Activated CD8-positive, alpha-beta memory T cell treated with anti-CD3 and anti-CD28 coated beads for 48 hours (primary cell): ENCODE measurements around the gene AK1.

ENCODE experiments used
- DNase-seq, 3 experiments: peaks; one replicate each; pipeline ENCODE4 v3.0.0-alpha.2; 2020; ENCODE audit warnings: low read depth in 2 of 3, low spot score in 2 of 3

The AK1 gene

DNA sequence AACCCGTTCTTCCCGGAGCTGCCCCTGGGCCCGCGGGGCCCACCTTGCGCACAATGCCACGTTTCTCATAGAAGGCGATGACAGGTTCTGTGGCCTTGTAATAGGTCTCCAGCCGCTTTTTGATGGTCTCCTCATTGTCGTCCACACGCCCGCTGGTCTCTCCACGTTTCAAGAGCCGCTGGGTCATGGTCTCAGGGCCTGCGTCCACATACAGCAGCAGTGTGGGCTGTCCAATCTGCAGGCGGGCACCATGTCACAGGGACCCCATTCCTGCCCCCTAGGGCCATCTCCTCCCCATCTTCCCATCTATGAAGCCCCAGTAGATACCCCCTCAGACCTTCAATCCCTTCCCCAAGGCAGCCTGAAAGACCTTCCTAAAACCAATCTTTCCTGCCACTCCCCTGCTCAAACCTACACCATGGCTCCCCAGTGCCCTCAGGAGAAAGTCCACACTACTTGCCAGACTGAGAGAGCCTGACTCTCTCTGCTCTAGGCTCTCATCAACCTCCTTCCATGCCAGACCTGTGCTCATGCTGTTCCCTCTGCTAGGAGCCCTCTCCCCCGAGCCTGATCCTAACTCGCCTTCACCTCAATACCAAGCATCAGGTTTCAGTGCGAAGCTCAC lies 9.1 kb downstream of the AK1 start:
- DNase-seq = no peak

DNA sequence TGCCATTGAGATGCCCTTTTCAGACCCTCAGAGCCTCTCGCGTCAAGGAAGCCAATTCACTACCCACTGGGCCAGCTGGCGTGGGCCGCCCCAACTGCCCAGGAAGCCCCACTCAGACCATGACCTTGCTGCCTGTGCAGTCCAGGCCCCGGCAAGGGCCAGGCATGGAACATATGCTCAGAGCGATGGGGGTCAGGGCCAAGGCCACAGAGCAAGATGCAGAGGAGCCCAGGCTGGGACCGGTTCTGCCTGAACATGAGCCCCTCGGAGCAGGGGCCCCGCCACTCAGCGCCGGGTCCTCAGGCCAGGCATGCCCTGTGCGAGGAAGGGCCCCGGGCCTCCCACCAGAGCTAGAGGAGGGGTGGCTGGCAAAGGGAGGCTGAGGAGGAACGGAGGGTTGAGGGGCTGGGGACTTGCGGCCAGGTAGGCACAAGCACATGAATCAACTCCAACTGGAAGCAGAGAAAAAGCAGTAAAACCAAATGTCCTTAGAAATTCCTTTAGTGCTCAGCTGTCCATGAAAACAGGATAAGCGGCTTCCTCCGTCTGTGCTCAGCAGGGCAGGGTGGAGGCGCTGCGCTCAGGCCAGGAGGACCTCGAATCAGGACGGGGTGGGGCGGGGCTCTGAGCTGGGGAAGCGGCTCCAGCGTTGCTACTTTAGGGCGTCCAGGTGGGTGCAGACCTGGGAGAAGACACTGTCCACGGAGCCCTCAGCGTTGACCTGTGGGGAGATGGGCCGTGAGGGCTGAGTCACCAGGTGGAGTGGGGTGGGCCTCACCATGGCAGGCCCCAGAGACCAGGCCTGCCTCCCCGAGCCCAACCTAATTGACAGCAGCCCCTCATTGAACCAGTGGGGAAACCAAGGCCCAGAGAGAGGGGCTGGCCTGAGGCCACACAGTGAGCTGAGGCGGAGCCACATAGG lies 9.9 kb downstream of the AK1 start:
- DNase-seq = no peak

DNA sequence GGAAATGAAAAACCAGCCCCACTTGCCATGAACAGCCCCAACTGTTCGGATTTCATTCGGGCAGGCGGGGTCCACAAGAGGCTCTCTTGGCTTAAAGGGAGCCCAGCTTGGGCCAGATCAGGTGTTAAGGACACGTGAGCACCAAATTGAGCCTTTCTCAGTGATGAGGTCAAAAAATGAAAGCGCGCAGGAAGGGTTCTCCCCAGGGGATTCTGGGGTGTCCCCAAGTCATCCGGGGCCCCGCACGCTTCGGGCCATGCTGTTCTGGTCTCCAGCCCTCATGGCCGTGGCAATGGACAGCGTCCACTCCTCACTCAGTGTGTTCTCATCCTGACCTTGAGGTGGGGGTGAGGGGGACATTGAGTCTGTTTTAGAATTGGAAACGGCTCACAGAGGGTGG lies 10.9 kb downstream of the AK1 start:
- DNase-seq = no peak

DNA sequence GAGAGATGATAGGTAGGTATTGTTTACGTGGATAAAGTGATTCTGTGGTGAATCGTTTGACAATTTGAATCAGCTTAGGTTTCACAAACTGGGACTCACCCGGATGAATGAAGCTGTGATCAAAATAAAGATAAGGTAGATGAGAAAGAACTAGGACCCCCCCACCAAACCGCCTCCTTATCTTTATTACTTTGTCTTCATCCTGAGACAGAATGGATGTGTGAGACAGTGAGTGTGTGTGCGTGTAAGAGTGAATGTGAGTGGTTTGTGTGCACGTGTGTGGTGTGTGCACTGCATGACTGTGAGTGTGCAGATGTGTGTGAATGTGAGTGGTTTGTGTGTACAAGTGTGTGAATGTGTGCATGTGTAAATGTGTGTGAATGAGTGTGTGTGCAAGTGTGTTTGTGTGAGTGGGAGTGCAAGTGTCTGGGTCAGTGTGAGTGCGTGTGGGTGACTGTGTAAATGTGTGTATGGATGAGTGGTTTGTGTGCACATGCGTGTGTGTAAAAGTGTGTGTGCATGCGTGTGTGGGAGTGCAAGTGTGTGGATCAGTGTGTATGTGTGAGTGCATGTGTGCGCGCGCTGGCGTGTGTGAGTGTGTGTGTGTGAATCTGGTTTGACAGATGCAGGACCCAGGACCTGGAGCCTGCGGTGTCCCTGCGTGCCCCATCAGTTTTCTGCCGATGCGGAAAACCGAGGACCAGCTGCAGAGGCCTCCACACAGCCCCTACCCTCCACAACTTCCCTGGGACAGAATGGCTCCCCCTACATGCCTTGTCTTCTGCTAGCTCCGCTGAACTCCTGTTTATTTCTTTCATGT lies 11.6 kb downstream of the AK1 start:
- no peak for DNase-seq

DNA sequence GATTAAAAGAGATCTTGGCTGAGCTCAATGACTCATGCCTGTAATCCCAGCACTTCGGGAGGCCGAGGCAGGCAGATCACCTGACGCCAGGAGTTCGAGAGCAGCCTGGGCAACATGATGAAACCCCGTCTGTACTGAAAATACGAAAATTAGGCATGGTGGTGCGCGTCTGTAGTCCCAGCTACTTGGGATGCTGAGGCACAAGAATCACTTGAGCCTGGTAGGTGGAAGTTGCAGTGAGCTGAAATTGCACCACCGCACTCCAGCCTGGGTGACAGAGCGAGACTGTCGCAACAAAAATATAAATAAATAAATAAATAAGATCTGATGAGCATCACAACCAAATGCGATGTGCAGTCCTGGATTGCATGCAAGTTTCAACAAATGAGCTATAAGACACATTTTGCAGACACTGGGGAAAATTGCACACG lies 14.3 kb downstream of the AK1 start:
- DNase-seq = no peak

DNA sequence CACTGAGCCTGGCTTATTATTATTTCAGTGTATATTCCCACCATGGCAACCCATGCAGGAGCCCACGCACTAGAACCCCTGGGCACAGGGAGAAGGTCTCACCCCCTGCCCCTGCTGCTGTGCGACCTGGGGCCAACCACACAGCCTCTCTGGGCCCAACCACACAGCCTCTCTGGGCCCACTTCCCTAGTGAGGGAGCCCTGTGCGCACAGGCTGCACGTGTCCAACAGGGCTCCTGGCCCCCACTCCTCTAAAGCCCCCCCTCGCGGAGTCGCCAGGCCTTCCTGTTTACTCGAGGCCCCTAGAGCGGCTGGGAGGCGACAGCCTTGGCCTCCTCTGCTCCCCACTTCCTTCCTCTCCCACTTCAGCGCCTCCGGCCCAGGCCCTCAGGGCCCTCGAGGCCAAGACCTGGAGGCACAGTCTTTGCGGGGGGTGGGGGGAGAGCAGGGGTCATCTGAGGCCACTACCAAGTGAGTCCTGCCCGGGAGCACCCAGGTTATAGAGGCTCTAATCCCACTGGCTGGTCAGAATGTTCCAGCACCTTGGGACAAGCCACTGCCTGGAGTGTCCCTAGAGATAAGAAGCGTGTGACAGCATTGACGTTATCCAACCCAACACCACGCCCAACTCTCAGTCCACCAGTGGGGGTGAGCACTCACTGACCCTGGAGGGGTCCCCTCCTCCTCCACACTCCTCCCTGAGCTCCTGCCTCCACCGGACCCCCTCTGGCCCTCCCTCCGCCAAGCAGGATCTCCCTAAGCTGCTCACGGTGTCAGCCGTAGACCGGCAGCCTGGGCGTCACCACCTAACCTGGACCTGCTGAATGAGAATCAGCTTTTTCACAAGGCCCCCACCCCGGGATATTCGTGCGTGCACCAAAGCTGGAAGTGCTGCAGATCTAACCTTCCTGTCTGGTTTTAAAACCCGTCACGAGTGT lies 15.1 kb downstream of the AK1 start:
- DNase-seq = no peak

DNA sequence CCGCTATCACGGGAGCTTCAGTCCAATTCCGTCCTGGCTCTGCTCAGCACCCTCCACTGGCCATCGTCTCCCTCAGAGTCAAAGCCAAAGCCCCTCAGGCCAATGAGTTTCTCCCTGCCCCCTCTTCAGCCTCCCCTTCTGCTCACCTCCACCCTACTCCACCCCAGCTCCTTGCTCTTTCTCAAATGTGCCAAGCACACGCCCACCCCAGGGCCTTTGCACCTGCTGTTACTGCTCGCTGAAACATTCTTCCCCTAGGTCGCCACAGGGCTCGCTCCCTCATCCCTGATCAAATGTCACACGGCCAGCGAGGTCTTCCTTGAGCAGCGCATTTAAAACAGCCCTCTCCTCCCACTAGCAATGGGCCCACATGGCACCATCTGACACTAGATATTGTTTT lies 16.7 kb downstream of the AK1 start:
- DNase-seq = no peak

DNA sequence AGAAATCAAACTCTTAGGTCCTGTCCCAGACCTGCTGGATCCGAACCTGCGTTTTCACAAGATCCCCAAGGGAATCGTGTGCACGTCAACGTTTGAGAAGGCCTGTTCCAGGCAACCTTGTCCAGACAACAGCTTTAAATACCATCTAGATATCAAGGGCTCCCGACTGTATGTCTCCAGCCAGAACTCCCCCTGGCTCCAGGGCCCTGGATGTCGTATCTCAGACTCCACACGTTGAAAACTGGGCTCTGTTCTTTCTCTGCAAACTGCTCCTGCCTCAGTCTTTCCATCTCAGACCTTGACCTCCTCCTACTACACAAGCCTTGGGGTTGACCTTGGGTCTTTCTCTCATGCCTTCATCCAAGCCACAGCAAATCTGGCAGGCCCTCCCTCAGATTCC lies 17.2 kb downstream of the AK1 start:
- no peak for DNase-seq

DNA sequence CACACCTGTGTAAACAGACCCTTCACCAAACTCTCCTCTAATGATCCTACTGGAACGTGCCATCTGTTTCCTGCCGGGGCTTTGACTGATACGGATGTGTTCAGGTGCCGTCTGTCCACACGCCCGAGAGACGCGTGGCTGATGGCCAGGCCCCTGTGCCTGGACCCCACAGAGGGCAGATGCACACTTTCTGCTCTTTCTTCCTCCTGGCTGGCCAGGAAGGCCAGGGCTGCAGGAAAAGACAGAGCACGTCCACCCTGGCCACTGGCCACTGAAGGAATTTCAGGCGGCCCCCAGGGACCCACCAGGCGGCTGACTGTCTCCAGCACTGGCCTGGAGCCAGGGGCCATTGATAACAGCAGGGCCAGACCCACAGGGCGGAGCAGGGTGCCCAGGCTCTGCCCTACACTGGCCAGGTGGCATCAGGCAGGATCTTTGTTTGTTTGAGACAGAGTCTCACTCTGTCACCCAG lies 19.4 kb downstream of the AK1 start:
- DNase-seq = no peak

DNA sequence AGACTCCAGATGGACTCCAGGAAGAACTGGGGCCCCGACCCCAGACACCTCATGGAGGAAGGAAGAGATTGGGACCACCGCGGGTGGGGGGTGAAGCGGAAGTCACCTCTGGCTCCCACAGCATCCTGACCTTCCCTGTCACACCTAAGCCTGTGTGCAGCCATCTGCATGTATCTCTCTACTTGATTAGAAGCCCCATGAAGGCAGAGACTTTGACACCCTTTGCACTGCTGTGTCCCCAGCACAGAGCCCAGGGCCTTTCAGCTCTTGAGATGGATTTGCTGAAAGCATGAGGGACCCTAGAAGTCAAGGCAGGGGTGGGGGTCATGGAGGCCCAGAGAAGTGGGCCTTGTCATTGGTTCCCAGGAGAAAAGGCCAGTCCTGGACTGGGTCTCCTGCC lies 20.2 kb downstream of the AK1 start:
- no peak for DNase-seq

DNA sequence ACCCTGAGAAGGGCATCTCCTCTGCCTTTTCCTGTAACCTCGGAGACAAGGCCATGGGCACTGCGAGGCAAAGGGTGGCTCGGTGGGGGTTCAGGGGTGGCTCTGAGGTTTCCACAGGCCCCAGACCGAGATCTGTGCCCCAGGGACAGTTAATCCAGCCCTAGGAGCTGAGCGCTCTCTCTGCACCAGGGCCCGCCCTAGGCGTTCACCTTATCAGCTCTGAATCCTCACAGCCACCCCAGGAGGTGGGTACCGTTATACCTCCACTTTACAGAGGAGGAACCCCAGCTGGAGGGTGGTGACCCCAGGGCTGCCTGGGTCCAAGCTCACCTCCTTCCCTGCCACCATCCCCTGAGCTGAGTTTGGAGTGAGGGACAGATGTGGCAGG lies 20.8 kb downstream of the AK1 start:
- no peak for DNase-seq

DNA sequence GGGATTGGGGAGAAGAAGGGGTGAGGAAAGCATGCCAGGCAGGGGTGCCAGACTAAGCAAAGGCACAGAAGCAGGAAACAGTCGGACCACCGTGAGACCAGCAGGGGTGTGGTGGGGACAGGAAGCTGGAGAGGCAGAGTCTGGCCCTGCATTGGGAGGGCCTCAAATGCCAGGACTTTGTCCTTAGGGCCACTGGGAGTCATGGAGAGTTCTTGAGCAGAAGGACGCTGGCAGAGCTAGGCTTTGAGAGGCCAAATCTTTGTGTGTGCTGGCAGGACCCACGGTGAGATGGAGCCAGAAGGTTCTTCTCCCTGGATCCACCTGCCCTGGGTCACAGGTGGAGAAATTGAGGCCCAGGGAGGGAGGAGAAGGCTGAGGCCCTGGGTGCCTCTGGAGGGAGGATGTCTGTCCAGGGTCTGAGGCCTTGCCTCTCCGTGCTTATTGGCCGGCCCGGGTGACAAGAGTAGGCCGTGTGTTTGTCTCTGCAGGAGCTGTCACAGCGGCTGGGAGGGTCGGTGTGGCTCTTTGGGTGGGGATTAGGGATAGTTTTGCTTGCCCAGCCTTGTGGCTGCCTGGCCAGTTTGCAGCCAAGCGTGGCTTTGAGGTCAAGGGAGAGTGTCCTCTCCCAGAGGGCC lies 21.3 kb downstream of the AK1 start:
- DNase-seq = no peak

DNA sequence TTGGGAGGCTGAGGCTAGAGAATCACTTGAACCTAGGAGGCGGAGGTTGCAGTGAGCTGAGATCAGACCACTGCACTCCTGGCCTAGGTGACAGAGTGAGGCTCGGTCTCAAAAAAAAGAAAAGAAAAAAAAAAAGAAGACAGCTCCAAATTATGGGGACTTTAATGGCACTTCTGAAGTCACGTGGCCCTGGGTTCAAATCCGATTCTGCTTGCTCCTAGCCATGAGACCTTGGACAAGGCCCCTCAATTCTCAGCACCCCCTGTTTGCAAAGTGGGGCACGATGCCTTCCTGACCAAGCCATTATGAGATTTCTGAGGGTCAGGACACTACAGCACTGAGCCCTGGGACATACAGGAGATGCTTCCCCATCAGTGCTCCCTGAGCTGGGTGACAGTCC lies 22.0 kb downstream of the AK1 start:
- DNase-seq = no peak

DNA sequence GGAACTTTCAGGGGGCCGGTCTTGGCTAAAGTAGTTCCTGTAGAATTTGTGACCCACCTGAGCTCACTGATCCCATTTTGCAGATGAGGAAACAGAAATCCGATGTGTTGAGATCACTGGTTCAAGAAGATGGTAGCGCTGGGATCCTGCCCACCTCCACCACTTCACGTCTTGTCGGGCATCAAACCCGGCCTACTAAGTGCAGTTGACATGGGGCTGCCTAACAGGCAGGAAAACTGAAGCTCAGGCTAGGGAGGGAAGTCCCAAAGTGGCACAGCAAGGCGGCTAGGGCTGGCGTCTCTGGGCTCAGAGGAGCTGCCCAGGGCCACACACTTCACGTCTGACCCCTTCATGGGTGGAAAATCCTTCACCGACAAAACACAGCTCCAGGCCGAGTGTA lies 22.5 kb downstream of the AK1 start:
- DNase-seq = no peak

DNA sequence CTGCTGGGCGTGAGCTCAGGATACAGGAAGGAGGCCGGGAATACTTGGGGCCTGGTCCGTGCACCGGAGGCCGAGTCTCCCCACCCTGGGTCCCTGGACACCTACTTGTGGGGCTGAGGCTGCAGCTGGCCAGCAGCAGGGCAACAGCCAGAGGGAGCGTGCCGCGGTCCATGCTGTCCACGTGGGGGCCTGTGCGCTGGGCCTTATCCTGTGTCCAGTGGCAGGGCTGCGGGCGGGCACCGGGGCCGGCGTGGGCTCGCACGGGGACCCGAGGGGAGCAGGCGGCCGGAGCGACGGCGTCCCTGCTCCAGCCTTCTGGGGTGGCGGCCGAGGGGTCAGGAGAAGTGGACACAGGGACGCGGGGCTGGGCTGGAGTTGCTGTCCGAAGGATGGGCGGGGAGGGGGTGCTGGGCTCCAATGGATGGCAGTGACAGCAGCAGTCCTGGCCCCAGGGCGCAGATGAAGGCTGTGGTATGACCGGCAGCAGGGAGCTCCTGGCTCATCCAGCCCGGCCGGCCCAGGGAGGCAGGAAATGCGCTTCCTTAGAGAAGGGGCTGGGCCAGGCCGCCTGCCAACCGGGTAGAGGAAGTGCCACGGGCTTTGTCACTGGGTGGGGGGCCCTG lies 23.2 kb downstream of the AK1 start, which contains the start of gene ENG:
TSS of gene ENG (minus strand) at position 475 of the 623 bp plus-strand sequence. CDS start at position 172, 303 bp downstream.
- no peak for DNase-seq

DNA sequence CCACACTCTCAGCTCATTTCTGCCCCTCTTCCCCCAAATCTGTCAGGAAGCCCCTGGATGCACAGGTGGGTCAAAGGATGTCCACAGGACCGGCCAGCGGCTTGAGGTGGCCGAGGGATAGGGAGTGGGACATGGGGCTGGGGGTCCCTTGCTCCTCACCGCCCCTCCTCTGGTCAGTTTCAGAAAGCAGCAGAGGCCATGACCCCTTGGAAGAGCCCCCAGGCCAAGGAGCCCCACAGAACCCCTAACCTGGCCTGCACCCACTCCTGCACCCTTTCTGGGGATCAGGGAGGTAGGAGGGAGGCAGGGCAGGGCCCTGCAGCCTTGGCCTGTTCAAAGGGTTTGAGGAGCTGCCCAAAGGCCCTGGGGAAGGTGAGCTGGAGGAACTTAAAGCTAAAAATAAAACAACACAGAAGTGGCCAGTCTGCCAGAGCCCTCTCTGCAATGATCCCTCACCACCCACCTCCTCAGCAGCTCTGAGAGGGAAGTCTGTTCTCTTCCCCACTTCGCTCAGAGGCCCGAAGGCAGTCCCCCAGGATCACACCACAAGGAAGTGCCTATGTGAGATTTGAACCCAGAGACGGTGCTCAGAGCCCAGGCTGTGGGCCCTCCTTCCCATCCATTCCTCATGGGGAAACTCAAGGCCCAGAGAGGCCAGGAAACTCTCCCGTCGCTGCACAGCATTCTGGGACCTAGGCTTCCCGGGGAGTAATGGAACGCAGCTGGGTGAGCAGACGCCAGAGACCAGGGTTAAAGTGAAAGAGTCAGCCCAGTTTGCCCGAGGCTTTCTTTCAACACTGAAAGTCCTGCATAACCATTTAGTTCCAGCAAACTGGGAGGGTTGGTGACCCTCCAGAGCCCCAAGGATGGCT lies 23.9 kb downstream of the AK1 start:
- DNase-seq = no peak

DNA sequence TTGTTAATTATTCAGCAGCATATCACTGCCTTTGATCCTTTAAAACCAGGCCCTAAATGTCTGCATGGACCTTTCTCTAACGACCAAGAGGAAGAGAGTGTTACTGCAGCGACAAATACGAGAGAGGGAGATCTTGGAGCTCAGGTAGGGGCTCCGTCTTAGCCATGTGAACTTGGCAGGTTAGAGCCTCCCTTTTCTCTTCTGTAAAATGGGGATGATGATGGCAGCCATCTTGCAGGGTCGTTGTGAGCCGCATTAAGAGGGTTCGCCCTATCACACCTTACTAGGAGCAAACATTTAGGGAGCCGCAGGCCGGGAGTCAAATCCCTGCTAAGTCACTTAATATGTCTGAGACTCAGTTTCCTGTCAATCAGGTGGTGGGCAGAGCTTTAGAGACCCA lies 24.6 kb downstream of the AK1 start:
- DNase-seq = no peak

DNA sequence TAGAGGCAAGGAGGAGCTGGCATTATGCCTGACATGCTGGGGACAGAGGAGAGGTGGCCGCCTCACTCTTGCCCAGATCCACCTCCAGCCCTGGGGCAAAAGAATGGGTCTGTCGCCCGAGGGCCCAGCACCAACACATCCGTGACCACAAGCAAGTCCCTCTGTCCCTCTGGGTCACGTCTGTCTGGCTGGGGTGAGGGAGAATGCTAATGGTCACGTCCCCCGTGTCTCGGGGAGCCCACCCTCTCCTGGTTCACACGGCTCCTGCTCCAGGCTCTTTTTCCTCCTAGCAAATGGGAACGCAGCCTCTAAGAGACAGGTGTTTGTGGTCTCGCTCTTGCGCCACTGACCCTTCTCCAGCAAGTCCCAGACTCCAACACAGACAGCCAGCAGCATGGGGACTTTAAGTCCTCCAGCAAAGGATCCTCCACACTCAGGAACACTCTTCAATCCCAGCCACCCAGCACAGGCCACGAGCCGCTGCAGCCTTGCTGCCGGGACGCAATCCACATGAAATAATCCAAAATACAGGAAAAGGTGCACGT lies 27.1 kb downstream of the AK1 start:
- DNase-seq = no peak
